Inflammatory macrophage (primary cell): ENCODE data around the gene CMBL.
A peak's percentile ranks its signal among the peaks of the same experiment; 100 is the strongest.
"Not testable (repeated sequence)": the region's sequence is repeated elsewhere in the genome, so short reads cannot be mapped to it uniquely, and the experiment has no call there.

Source experiments
- DNase-seq, 2 donors: peaks; one replicate each; pipeline ENCODE4 v3.0.0-alpha.2; 2020 to 2022

CMBL gene

GRCh38 chr5:10254686-10255085 is 53.0 kb downstream of the CMBL start:
- no peak for DNase-seq

GRCh38 chr5:10253390-10253789 is 54.3 kb downstream of the CMBL start:
- DNase-seq: no peak

GRCh38 chr5:10251405-10251804 is 56.3 kb downstream of the CMBL start:
- DNase-seq: peak; percentile 36 to 42

GRCh38 chr5:10250806-10251276 is 56.9 kb downstream of the CMBL start:
- peak in 1 of 2 donors; percentile 17 for DNase-seq

- DNase-seq: peak; percentile 97 to 98
Observed at GRCh38 chr5:10249948-10250805, 57.5 kb downstream of the CMBL start, which contains the start of gene CCT5. Gene CCT5, plus strand, starts transcription at chr5:10250280. Its CDS starts 61 bp downstream, at chr5:10250341.

GRCh38 chr5:10248378-10249260 is 59.1 kb downstream of the CMBL start:
- no peak for DNase-seq

- DNase-seq: not testable (repeated sequence)
Observed at GRCh38 chr5:10247217-10247616, 60.5 kb downstream of the CMBL start.

GRCh38 chr5:10246761-10247160 is 60.9 kb downstream of the CMBL start:
- no peak for DNase-seq

GRCh38 chr5:10244342-10244944 is 63.3 kb downstream of the CMBL start:
- no peak for DNase-seq

GRCh38 chr5:10243660-10244240 is 64.0 kb downstream of the CMBL start:
- no peak for DNase-seq

GRCh38 chr5:10235350-10235749 is 72.4 kb downstream of the CMBL start:
- DNase-seq: no peak

- DNase-seq: no peak
Observed at GRCh38 chr5:10233505-10233904, 74.2 kb downstream of the CMBL start.

GRCh38 chr5:10233011-10233410 is 74.7 kb downstream of the CMBL start:
- DNase-seq: no peak

GRCh38 chr5:10232386-10232785 is 75.3 kb downstream of the CMBL start:
- no peak for DNase-seq

- no peak for DNase-seq
Observed at GRCh38 chr5:10229306-10230048, 78.2 kb downstream of the CMBL start.

GRCh38 chr5:10228288-10228687 is 79.4 kb downstream of the CMBL start:
- no peak for DNase-seq
